ENCODE measurements around the gene FAM131A. TPM values are rescaled to one million over a fixed set of nuclear protein-coding genes. Genes with fewer than 3 reads are reported as not detected.

Gene FAM131A
- total RNA-seq, 1 experiment from 2014 or later = 12.9 TPM

DNA sequence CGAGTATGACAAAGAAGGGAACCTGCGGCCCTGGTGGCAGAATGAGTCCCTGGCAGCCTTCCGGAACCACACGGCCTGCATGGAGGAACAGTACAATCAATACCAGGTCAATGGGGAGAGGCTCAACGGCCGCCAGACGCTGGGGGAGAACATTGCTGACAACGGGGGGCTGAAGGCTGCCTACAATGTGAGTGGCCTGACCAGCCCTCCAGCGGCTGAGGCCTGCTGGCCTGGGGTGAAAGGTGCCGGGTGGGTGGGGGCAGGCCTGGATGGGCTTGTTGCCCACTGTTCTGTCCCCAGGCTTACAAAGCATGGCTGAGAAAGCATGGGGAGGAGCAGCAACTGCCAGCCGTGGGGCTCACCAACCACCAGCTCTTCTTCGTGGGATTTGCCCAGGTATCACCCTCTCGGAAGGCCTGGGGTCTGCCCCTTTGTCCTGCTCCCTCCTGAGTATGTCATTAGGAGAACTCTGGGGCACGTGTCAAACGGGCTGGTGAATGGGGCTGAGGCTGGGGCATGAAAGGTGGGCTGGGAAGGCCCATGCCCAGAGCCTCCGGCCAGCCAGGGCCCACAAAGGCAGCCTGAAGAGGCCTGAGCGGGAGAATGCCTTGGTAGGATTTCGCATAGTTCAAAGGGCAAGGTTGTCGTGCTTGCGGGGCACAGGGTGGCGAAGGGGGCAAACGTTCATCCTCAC is 46.2 kb upstream of the FAM131A start:
- intact Hi-C loops (cut with micrococcal nuclease) = no loop called here

DNA sequence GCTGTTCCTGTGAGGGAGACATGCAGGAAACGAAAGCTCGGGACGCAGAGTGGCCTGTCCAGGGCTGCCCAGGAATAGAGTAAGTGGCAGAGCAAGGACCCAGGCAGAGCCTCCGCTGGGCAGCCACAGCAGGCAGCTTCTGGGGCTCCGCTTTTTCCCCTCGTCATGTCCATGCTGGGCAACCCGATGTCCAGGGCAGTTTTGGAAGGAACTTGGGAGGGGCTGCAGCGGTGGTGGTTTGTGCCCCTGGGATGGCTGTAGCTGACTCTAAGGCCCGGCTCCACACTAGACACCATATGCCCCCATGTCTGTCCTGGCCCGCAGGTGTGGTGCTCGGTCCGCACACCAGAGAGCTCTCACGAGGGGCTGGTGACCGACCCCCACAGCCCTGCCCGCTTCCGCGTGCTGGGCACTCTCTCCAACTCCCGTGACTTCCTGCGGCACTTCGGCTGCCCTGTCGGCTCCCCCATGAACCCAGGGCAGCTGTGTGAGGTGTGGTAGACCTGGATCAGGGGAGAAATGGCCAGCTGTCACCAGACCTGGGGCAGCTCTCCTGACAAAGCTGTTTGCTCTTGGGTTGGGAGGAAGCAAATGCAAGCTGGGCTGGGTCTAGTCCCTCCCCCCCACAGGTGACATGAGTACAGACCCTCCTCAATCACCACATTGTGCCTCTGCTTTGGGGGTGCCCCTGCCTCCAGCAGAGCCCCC is 45.5 kb upstream of the FAM131A start:
- CTCF ChIA-PET = interaction anchor here (1.0 to 1.1 kb wide), 2 partner anchors 45 to 54 kb away, joined by 3 to 4 read pairs; no protein-coding TSS in a partner anchor

More for the DNA sequence above, 46.2 kb upstream of the FAM131A start:
- no peaks in the 10 kb centered on the region for H3K4me1 Mint-ChIP-seq (ENCODE audit: insufficient read depth, unreplicated experiment)
- peak overlapping the region; percentile 19 for H3K27ac Mint-ChIP-seq (ENCODE audit: low read depth, unreplicated experiment)
- no peaks in the 10 kb centered on the region for H3K36me3 Mint-ChIP-seq (ENCODE audit: insufficient read depth, unreplicated experiment)
- BruUV-seq (replicated peaks) = no TSS peak
- H3K27me3 Mint-ChIP-seq (ENCODE audit: insufficient read depth, unreplicated experiment) = peaks cover 6% of the 10 kb centered on the region
- TF ChIP-seq, protein P1, sequence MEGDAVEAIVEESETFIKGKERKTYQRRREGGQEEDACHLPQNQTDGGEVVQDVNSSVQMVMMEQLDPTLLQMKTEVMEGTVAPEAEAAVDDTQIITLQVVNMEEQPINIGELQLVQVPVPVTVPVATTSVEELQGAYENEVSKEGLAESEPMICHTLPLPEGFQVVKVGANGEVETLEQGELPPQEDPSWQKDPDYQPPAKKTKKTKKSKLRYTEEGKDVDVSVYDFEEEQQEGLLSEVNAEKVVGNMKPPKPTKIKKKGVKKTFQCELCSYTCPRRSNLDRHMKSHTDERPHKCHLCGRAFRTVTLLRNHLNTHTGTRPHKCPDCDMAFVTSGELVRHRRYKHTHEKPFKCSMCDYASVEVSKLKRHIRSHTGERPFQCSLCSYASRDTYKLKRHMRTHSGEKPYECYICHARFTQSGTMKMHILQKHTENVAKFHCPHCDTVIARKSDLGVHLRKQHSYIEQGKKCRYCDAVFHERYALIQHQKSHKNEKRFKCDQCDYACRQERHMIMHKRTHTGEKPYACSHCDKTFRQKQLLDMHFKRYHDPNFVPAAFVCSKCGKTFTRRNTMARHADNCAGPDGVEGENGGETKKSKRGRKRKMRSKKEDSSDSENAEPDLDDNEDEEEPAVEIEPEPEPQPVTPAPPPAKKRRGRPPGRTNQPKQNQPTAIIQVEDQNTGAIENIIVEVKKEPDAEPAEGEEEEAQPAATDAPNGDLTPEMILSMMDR (IDR thresholded peaks at IDR 0.05; ENCODE audit: unreplicated experiment) = no peak
- no peak for DNase-seq (ENCODE audit: unreplicated experiment)
- no peak overlapping the region for H3K4me3 Mint-ChIP-seq (ENCODE audit: unreplicated experiment)
- no peaks in the 10 kb centered on the region for H3K9me3 Mint-ChIP-seq (ENCODE audit: unreplicated experiment)
- CTCF ChIA-PET = interaction anchor here (1.1 kb wide), 1 partner anchor 45 kb away, joined by 4 read pairs; no protein-coding TSS in a partner anchor
- POLR2A ChIA-PET = no interaction called here

DNA sequence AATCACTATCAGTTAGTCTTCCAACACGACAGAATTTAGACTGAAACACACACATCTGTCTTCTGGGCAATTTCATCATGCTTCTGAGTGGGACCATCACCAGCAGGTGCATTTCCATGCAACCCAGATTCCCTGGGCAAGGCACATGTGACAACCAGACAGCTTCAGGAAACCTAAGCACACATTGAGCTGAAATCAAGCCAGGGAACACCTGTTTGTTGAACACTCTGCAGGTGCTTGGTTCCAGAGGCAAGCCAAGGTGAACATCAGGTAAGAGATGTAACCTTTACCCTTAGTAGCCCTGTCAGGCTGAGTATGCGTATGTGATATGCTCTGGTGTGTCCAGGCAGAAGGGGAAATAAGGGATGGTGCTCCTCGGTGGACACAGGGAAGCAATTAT is 41.6 kb upstream of the FAM131A start:
- ChIA-PET CTCF (interaction anchor here (0.7 to 2.3 kb wide), 3 partner anchors 69 to 278 kb away, joined by 4 to 6 read pairs (median 5); partner anchors contain the start of gene ABCC5), POLR2A (no interaction called here)
- H3K9me3 Mint-ChIP-seq (ENCODE audit: unreplicated experiment) = no peaks in the 10 kb centered on the region
- DNase-seq (ENCODE audit: unreplicated experiment) = no peak
- no peak overlapping the region for H3K4me3 Mint-ChIP-seq (ENCODE audit: unreplicated experiment)
- intact Hi-C loops (cut with micrococcal nuclease) = no loop called here
- no peak overlapping the region for H3K27ac Mint-ChIP-seq (ENCODE audit: low read depth, unreplicated experiment)
- peaks cover 5% of the 10 kb centered on the region for H3K4me1 Mint-ChIP-seq (ENCODE audit: insufficient read depth, unreplicated experiment)
- H3K27me3 Mint-ChIP-seq (ENCODE audit: insufficient read depth, unreplicated experiment) = no peaks in the 10 kb centered on the region
- TF ChIP-seq, protein P1 (IDR thresholded peaks at IDR 0.05; ENCODE audit: unreplicated experiment) = no peak
- BruUV-seq (replicated peaks) = no TSS peak
- peaks cover 14% of the 10 kb centered on the region for H3K36me3 Mint-ChIP-seq (ENCODE audit: insufficient read depth, unreplicated experiment)

More for the DNA sequence above, 45.5 kb upstream of the FAM131A start:
- Mint-ChIP-seq H3K27me3 (ENCODE audit: insufficient read depth, unreplicated experiment) (no peaks in the 10 kb centered on the region), H3K36me3 (ENCODE audit: insufficient read depth, unreplicated experiment) (no peaks in the 10 kb centered on the region), H3K4me1 (ENCODE audit: insufficient read depth, unreplicated experiment) (no peaks in the 10 kb centered on the region), H3K9me3 (ENCODE audit: unreplicated experiment) (no peaks in the 10 kb centered on the region), H3K4me3 (ENCODE audit: unreplicated experiment) (no peak overlapping the region), H3K27ac (ENCODE audit: low read depth, unreplicated experiment) (no peak overlapping the region)
- BruUV-seq (replicated peaks) = no TSS peak
- no peak for DNase-seq (ENCODE audit: unreplicated experiment)
- POLR2A ChIA-PET = no interaction called here
- intact Hi-C loops (cut with micrococcal nuclease) = no loop called here
- TF ChIP-seq, protein P1 (IDR thresholded peaks at IDR 0.05; ENCODE audit: unreplicated experiment) = no peak

DNA sequence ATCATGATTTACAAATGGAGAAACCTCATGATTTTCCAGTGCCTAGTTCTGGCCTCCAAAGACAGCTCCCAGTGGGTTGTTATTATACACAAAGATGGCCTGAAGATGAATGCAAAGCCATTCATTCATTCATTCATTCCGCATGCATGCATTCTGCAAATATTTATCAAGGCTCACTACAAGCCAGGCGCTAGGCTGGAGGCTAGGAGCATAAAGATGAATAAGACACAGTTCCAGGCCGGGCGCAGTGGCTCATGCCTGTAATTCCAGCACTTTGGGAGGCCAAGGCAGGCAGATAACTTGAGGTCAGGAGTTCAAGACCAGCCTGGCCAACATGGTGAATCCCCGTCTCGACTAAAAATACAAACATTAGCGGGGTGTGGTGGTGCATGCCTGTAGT is 40.8 kb upstream of the FAM131A start:
- no peak overlapping the region for H3K27ac Mint-ChIP-seq (ENCODE audit: low read depth, unreplicated experiment)
- ChIA-PET POLR2A (no interaction called here), CTCF (interaction anchor here (0.6 kb wide), 1 partner anchor 23 kb away, joined by 4 read pairs; no protein-coding TSS in a partner anchor)
- H3K9me3 Mint-ChIP-seq (ENCODE audit: unreplicated experiment) = no peaks in the 10 kb centered on the region
- H3K4me3 Mint-ChIP-seq (ENCODE audit: unreplicated experiment) = no peak overlapping the region
- TF ChIP-seq, protein P1 (IDR thresholded peaks at IDR 0.05; ENCODE audit: unreplicated experiment) = no peak
- intact Hi-C loops (cut with micrococcal nuclease) = no loop called here
- no TSS peak for BruUV-seq (replicated peaks)
- DNase-seq (ENCODE audit: unreplicated experiment) = no peak
- H3K36me3 Mint-ChIP-seq (ENCODE audit: insufficient read depth, unreplicated experiment) = peaks cover 23% of the 10 kb centered on the region
- no peaks in the 10 kb centered on the region for H3K27me3 Mint-ChIP-seq (ENCODE audit: insufficient read depth, unreplicated experiment)
- H3K4me1 Mint-ChIP-seq (ENCODE audit: insufficient read depth, unreplicated experiment) = peaks cover 5% of the 10 kb centered on the region

Measured in MCF 10A (cell line).